Smooth muscle cell (in vitro differentiated cells): ENCODE measurements around the gene MARCHF5. TPM values are rescaled to one million over a fixed set of nuclear protein-coding genes. Genes with fewer than 3 reads are reported as not detected.

Experiments used
- DNase-seq: peaks from one replicate; lab custom pipeline; 2025; ENCODE audit not compliant: unreplicated experiment; lab: John Stamatoyannopoulos, UW
- H2AFZ ChIP-seq: fragments of 200-600 bp; sonication (generic); 2 replicates; pipeline ENCODE4 v1.6.0; 2016; ENCODE audit warnings: antibody characterized with exemption, low read depth, mild to moderate bottlenecking
- H3F3A ChIP-seq: fragments of 200-600 bp; sonication (generic); 2 replicates; pipeline ENCODE4 v1.6.0; 2017; ENCODE audit warnings: antibody characterized with exemption, low read depth
- H3K27ac ChIP-seq: fragments of 200-600 bp; sonication (generic); 2 replicates; pipeline ENCODE4 v1.5.1; 2016; ENCODE audit warnings: low read depth, mild to moderate bottlenecking
- H3K27me3 ChIP-seq: fragments of 200-600 bp; sonication (generic); 2 replicates; pipeline ENCODE4 v1.6.1; 2016; ENCODE audit warnings: low read depth, mild to moderate bottlenecking
- H3K36me3 ChIP-seq: fragments of 200-600 bp; sonication (generic); 2 replicates; pipeline ENCODE4 v1.5.1; 2016; ENCODE audit warnings: low read depth
- H3K4me1 ChIP-seq: fragments of 200-600 bp; sonication (generic); 2 replicates; pipeline ENCODE4 v1.5.1; 2016; ENCODE audit warnings: low read depth
- H3K4me2 ChIP-seq: fragments of 200-600 bp; sonication (generic); 2 replicates; pipeline ENCODE4 v1.6.0; 2016; ENCODE audit warnings: mild to moderate bottlenecking
- H3K4me3 ChIP-seq: fragments of 200-600 bp; sonication (generic); 2 replicates; pipeline ENCODE4 v1.5.1; 2016; ENCODE audit warnings: mild to moderate bottlenecking
- H3K79me2 ChIP-seq: fragments of 200-600 bp; sonication (generic); 2 replicates; pipeline ENCODE4 v1.6.0; 2016; ENCODE audit warnings: low read depth, mild to moderate bottlenecking
- H3K9ac ChIP-seq: fragments of 200-600 bp; sonication (generic); 2 replicates; pipeline ENCODE4 v1.6.0; 2016; ENCODE audit warnings: low read depth
- H3K9me3 ChIP-seq: fragments of 200-600 bp; sonication (generic); replicated peaks from 2 replicates; pipeline ENCODE4 v1.5.1; 2016; ENCODE audit warnings: low read depth
- H4K20me1 ChIP-seq: fragments of 200-600 bp; sonication (generic); 2 replicates; pipeline ENCODE4 v1.6.0; 2016; ENCODE audit warnings: low read depth
- WGBS: methylation state at CpG from one replicate; pipeline ENCODE4 v1.1.7; 2016; ENCODE audit warnings: low lambda C conversion rate; 5-methylcytosine and 5-hydroxymethylcytosine counted together
- polyA plus RNA-seq: library from polyadenylated mRNA; unstranded; fragments of >200 nt; fragmentation: Nextera tagmentation; extraction: Ambion mirVana; gene quantifications from 2 replicates; pipeline ENCODE4 v1.2.1, GENCODE V29; 2016
- total RNA-seq: library from RNA; depleted of rRNA; stranded (reverse); fragments of >200 nt; gene quantifications from 2 replicates; pipeline ENCODE4 v1.2.3, GENCODE V29; 2014
- TF ChIP-seq, protein P1 (sequence below): fragments of 200-600 bp; sonication (generic); IDR thresholded peaks from 2 replicates; pipeline ENCODE4 v1.5.1; 2017; ENCODE audit warnings: borderline replicate concordance, mild to moderate bottlenecking, antibody characterized with exemption; ENCODE audit not compliant: insufficient read depth, poor library complexity, severe bottlenecking

Gene MARCHF5
- total and polyA plus RNA-seq, 2 experiments from 2014 or later: 19.6 to 46.8 TPM

DNA sequence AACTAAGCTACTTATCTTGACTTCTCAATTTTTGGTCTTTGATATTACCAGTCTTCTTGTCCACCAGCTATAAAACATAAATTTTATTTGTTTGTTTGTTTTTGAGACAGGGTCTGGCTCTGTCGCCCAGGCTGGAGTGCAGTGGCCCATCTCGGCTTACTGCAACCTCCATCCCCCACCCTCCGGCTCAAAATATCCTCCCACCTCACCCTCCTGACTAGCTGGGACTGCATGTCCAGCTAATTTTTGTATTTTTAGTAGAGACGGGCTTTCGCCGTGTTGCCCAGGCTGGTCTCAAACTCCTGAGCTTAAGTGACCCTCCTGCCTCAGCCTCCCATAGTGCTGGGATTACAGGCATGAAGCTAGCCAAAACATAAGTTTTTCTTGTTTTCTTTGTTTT is 7.5 kb downstream of the MARCHF5 start:
- H4K20me1 ChIP-seq: peaks cover 100% of the 10 kb centered on the region
- H3K27me3 ChIP-seq: no peaks in the 10 kb centered on the region
- WGBS: 94% methylated on average over 6 of the region's 6 CpGs
- DNase-seq: no peak
- TF ChIP-seq, protein P1, sequence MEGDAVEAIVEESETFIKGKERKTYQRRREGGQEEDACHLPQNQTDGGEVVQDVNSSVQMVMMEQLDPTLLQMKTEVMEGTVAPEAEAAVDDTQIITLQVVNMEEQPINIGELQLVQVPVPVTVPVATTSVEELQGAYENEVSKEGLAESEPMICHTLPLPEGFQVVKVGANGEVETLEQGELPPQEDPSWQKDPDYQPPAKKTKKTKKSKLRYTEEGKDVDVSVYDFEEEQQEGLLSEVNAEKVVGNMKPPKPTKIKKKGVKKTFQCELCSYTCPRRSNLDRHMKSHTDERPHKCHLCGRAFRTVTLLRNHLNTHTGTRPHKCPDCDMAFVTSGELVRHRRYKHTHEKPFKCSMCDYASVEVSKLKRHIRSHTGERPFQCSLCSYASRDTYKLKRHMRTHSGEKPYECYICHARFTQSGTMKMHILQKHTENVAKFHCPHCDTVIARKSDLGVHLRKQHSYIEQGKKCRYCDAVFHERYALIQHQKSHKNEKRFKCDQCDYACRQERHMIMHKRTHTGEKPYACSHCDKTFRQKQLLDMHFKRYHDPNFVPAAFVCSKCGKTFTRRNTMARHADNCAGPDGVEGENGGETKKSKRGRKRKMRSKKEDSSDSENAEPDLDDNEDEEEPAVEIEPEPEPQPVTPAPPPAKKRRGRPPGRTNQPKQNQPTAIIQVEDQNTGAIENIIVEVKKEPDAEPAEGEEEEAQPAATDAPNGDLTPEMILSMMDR: no peak
- H3K9me3 ChIP-seq: no peaks in the 10 kb centered on the region
- H3K4me3 ChIP-seq: no peak overlapping the region
- peaks cover 3% of the 10 kb centered on the region for H3K36me3 ChIP-seq
- H3K9ac ChIP-seq: no peak overlapping the region
- no peak overlapping the region for H3K27ac ChIP-seq
- H3K79me2 ChIP-seq: peaks cover 99% of the 10 kb centered on the region
- no peaks in the 10 kb centered on the region for H3K4me1 ChIP-seq
- no peak overlapping the region for H3K4me2 ChIP-seq
- no peaks in the 10 kb centered on the region for H3F3A ChIP-seq
- no peak overlapping the region for H2AFZ ChIP-seq

DNA sequence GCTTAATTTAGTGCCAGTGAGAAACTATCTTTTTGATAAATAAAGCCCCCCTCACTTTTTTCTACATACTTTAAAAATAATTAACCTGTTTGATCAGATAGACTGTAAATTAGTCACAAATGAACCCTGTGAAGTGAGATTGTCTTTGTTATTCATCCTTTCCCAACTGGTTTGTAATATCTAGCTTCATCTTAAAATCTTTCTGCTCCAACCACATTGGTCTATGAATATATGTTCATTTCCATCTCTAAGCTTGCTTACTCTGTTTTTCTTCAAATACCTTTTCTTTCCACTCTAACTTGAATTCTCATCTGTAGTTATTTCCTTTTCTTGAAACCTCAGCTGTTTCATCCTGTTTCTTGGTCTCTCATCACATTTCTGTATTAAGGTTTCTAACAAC is 12.1 kb downstream of the MARCHF5 start:
- Histone ChIP-seq H3K36me3 (peaks cover 3% of the 10 kb centered on the region), H3K27me3 (no peaks in the 10 kb centered on the region), H3K9ac (no peak overlapping the region), H3K9me3 (no peaks in the 10 kb centered on the region), H3K4me2 (no peak overlapping the region), H4K20me1 (peaks cover 100% of the 10 kb centered on the region), H2AFZ (no peak overlapping the region), H3F3A (no peaks in the 10 kb centered on the region), H3K4me1 (no peaks in the 10 kb centered on the region), H3K79me2 (peaks cover 98% of the 10 kb centered on the region), H3K4me3 (no peak overlapping the region), H3K27ac (no peak overlapping the region)
- no peak for DNase-seq
- TF ChIP-seq, protein P1: no peak

DNA sequence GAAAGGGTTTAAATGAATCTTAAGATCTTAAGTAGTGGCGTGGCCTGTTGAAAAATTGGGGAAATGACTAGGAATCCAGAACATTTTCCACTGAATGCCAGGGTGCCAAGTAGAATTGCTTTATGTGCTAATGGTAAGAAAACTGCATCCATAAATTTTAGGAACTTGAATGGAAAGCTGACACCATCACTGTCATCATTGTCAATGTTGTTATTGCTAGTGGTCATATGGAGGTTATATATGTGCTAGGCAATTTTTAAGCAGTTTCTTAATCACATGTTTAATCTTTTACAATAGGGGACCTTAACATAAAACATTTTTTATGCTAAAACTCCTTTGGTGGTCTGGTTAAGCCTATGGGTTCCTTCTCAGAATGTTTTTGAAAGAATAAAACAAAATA is 13.1 kb downstream of the MARCHF5 start:
- Histone ChIP-seq H2AFZ (no peak overlapping the region), H3K27me3 (no peaks in the 10 kb centered on the region), H3F3A (no peaks in the 10 kb centered on the region), H3K4me3 (no peak overlapping the region), H4K20me1 (peaks cover 100% of the 10 kb centered on the region), H3K27ac (no peak overlapping the region), H3K4me2 (no peak overlapping the region), H3K9me3 (no peaks in the 10 kb centered on the region), H3K36me3 (peaks cover 3% of the 10 kb centered on the region), H3K4me1 (no peaks in the 10 kb centered on the region), H3K9ac (no peak overlapping the region), H3K79me2 (peaks cover 96% of the 10 kb centered on the region)
- no peak for DNase-seq
- WGBS: 88% methylated on average over 1 of the region's 1 CpG
- TF ChIP-seq, protein P1: no peak
